Panc1 (cell line): ENCODE measurements around the gene USH1C. TPM values are rescaled to one million over a fixed set of nuclear protein-coding genes. Genes with fewer than 3 reads are reported as not detected.

Experiments used
- ATAC-seq: fragments of 200-7000 bp; cut with Tn5 transposase; 2 replicates; pipeline ENCODE4 v1.9.1; 2020; ENCODE audit warnings: mild to moderate bottlenecking, moderate library complexity
- BruUV-seq: library from RNA; stranded (reverse); fragments of 400-500 nt; replicated peaks from 2 replicates; lab custom pipeline; 2021; lab: Mats Ljungman, UMichigan
- CTCF ChIA-PET: fragments of 300-600 bp; sonication (Branson Sonifier 250); formaldehyde crosslinking; loops from one replicate; lab custom pipeline; 2022; ENCODE audit warnings: antibody characterized with exemption; lab: Charles Lee
- POLR2A ChIA-PET: fragments of 300-600 bp; sonication (Branson Sonifier 250); formaldehyde crosslinking; loops from one replicate; lab custom pipeline; 2022; ENCODE audit warnings: antibody characterized with exemption; lab: Charles Lee
- DNase-seq: peaks from one replicate; pipeline ENCODE4 v3.0.0-alpha.2; 2010; ENCODE audit warnings: low read depth, low spot score
- H3K27ac ChIP-seq: 2 replicates; pipeline ENCODE4 v1.5.1; 2011; ENCODE audit warnings: mild to moderate bottlenecking, low read length, inconsistent platforms
- H3K27me3 ChIP-seq: fragments of 200-500 bp; sonication (Bioruptor generic); 2 replicates; pipeline ENCODE4 v1.6.0; 2014; ENCODE audit warnings: low read length, inconsistent platforms; ENCODE audit not compliant: control insufficient read depth, insufficient read depth
- H3K36me3 ChIP-seq: fragments of 200-500 bp; sonication (Bioruptor generic); 2 replicates; pipeline ENCODE4 v1.5.1; 2014; ENCODE audit warnings: inconsistent platforms, mild to moderate bottlenecking, low read length, moderate library complexity; ENCODE audit not compliant: control insufficient read depth, insufficient read depth
- H3K4me1 ChIP-seq: 2 replicates; pipeline ENCODE4 v1.5.1; 2011; ENCODE audit warnings: inconsistent platforms, mild to moderate bottlenecking, low read length, moderate library complexity; ENCODE audit not compliant: control insufficient read depth, insufficient read depth
- H3K4me3 ChIP-seq, 2 experiments: 2 replicates each; pipeline ENCODE4 v1.5.1; 2011 to 2012; ENCODE audit warnings: low read depth in 2 of 2, low read length in 2 of 2, mild to moderate bottlenecking in 2 of 2, inconsistent platforms in 1 of 2, moderate library complexity in 1 of 2
- H3K9me3 ChIP-seq: fragments of 200-500 bp; sonication (Bioruptor generic); 2 replicates; pipeline ENCODE4 v1.5.1; 2014; ENCODE audit warnings: low read depth, mild to moderate bottlenecking, inconsistent platforms, low read length, moderate library complexity; ENCODE audit not compliant: control insufficient read depth, insufficient read depth
- POLR2AphosphoS5 ChIP-seq: IDR thresholded peaks from 2 replicates; pipeline ENCODE4 v1.6.1; 2012; ENCODE audit warnings: mild to moderate bottlenecking, low read depth, low read length, moderate library complexity
- SIN3A ChIP-seq: IDR thresholded peaks from 2 replicates; pipeline ENCODE4 v1.6.1; 2012; ENCODE audit warnings: low read depth, mild to moderate bottlenecking, low read length, moderate library complexity, borderline replicate concordance; ENCODE audit not compliant: insufficient read depth
- TCF7L2 ChIP-seq: IDR thresholded peaks from 2 replicates; pipeline ENCODE4 v1.6.1; 2011; ENCODE audit warnings: mild to moderate bottlenecking, low read depth, low read length, inconsistent platforms
- in situ Hi-C: cut with HindIII; loops from 2 replicates; pipeline ENCODE4 v1.10.0; 2016; ENCODE audit warnings: low sequenced_read_pairs, low pct_unique_long_range_greater_than_20kb
- intact Hi-C: fragments of 100-400 bp; cut with micrococcal nuclease; formaldehyde crosslinking; loops from one replicate; pipeline ENCODE4 v1.10.0; 2022; ENCODE audit not compliant: unreplicated experiment
- total RNA-seq: library from RNA; stranded (reverse); gene quantifications from one replicate; pipeline ENCODE4 v1.2.1, GENCODE V29; 2021; ENCODE audit not compliant: unreplicated experiment
- TF ChIP-seq, protein P1 (sequence below): fragments of 450-650 bp; IDR thresholded peaks from 2 replicates; pipeline ENCODE4 v1.5.1; 2017; ENCODE audit warnings: mild to moderate bottlenecking
- TF ChIP-seq, protein P2 (sequence below), 2 experiments: IDR thresholded peaks; 2 replicates each; pipeline ENCODE4 v1.6.1; 2011 to 2012; ENCODE audit warnings: low read depth in 2 of 2, control low read depth in 1 of 2, low read length in 1 of 2, mild to moderate bottlenecking in 1 of 2, moderate library complexity in 1 of 2; ENCODE audit not compliant: insufficient read depth in 1 of 2

The USH1C gene
- total RNA-seq, 1 experiment from 2014 or later = not detected

DNA sequence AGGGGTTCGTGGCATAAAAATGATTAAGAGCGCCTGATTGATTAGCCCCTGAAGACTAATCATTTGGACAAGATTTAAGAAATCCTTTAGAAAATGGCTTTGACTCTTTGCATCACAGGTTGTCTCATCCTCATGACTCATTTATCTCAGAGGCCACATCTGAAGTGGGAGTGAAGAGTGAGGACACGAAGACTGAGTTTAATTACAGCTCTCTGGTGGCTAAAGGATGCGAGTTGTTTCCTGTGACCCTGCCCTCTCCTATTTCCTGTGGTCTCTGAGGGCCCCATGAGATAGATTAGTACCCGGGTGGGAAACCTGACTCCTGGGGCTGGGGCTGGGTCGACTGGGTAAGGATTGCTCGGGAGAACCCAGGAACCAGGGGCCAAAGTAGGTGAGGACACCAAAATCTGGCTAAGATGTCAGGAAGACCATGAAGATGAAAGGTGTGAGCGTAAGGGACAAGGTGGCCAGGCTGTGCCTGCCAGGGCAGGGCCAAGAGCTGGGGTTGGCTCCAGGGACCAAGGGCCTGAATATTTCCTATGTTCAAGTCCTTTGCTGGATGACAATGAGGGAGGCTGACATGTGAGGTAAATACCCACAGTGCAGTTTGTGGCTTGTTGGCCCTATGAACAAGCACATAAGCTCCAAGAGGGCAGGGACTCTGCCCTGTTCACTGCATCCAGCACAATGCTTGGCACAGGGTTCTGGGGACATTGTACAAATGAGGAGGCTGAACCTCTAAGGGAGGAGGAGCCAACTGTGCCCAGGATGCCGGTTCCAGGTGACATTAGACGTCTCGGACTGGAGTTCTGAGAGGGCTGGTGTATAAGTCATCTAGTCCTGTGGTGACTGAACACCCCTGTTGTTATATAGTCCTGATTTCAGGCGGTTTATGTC lies 6.5 kb upstream of the USH1C start:
- TF ChIP-seq POLR2AphosphoS5 = no peak
- TF ChIP-seq, protein P1, sequence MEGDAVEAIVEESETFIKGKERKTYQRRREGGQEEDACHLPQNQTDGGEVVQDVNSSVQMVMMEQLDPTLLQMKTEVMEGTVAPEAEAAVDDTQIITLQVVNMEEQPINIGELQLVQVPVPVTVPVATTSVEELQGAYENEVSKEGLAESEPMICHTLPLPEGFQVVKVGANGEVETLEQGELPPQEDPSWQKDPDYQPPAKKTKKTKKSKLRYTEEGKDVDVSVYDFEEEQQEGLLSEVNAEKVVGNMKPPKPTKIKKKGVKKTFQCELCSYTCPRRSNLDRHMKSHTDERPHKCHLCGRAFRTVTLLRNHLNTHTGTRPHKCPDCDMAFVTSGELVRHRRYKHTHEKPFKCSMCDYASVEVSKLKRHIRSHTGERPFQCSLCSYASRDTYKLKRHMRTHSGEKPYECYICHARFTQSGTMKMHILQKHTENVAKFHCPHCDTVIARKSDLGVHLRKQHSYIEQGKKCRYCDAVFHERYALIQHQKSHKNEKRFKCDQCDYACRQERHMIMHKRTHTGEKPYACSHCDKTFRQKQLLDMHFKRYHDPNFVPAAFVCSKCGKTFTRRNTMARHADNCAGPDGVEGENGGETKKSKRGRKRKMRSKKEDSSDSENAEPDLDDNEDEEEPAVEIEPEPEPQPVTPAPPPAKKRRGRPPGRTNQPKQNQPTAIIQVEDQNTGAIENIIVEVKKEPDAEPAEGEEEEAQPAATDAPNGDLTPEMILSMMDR = no peak
- no peak for TF ChIP-seq TCF7L2
- TF ChIP-seq SIN3A = no peak
- TF ChIP-seq, protein P2, sequence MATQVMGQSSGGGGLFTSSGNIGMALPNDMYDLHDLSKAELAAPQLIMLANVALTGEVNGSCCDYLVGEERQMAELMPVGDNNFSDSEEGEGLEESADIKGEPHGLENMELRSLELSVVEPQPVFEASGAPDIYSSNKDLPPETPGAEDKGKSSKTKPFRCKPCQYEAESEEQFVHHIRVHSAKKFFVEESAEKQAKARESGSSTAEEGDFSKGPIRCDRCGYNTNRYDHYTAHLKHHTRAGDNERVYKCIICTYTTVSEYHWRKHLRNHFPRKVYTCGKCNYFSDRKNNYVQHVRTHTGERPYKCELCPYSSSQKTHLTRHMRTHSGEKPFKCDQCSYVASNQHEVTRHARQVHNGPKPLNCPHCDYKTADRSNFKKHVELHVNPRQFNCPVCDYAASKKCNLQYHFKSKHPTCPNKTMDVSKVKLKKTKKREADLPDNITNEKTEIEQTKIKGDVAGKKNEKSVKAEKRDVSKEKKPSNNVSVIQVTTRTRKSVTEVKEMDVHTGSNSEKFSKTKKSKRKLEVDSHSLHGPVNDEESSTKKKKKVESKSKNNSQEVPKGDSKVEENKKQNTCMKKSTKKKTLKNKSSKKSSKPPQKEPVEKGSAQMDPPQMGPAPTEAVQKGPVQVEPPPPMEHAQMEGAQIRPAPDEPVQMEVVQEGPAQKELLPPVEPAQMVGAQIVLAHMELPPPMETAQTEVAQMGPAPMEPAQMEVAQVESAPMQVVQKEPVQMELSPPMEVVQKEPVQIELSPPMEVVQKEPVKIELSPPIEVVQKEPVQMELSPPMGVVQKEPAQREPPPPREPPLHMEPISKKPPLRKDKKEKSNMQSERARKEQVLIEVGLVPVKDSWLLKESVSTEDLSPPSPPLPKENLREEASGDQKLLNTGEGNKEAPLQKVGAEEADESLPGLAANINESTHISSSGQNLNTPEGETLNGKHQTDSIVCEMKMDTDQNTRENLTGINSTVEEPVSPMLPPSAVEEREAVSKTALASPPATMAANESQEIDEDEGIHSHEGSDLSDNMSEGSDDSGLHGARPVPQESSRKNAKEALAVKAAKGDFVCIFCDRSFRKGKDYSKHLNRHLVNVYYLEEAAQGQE (IDR thresholded peaks at IDR 0.05; ENCODE audit: insufficient read depth in 1 of 2, low read depth in 2 of 2, low read length in 1 of 2) = no peak
- H3K4me3 ChIP-seq = no peak overlapping the region
- no peaks in the 10 kb centered on the region for H3K27me3 ChIP-seq
- no peaks in the 10 kb centered on the region for H3K4me1 ChIP-seq
- ATAC-seq = no peak
- no peaks in the 10 kb centered on the region for H3K9me3 ChIP-seq
- no TSS peak for BruUV-seq
- H3K27ac ChIP-seq = no peak overlapping the region
- in situ Hi-C loops = no loop called here
- POLR2A ChIA-PET = no interaction called here
- no peak for DNase-seq
- no peaks in the 10 kb centered on the region for H3K36me3 ChIP-seq
- intact Hi-C loops = no loop called here
- CTCF ChIA-PET = no interaction called here

DNA sequence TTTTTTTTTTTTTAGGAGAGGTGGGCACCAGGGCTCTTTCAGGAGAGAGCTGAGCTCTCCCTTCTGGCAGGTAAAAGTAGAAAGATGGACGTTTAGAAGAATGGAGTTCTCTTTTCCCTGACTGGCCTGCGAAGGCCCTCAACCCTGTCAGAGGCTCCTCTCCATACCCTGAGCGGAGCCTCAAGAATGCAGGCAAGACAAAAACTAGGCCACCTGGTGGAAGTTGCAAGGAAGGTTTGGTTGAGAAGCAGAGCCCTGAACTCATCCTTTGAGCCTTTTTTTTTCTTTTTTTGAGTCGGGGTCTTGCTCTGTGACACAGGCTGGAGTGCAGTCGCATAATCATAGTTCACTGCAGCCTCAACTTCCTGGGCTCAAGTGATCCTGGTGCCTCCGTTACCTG lies 4.2 kb upstream of the USH1C start:
- in situ Hi-C loops (no loop called here), intact Hi-C loops (no loop called here)
- H3K4me1 ChIP-seq = no peaks in the 10 kb centered on the region
- no TSS peak for BruUV-seq
- ChIA-PET CTCF (no interaction called here), POLR2A (no interaction called here)
- H3K27ac ChIP-seq = no peak overlapping the region
- no peaks in the 10 kb centered on the region for H3K9me3 ChIP-seq
- TF ChIP-seq, protein P1 = no peak; the same call in 1 of the 2 replicates
- TF ChIP-seq, protein P2 (IDR thresholded peaks at IDR 0.05; ENCODE audit: insufficient read depth in 1 of 2, low read depth in 2 of 2, low read length in 1 of 2) = no peak
- TF ChIP-seq TCF7L2 (no peak), SIN3A (no peak), POLR2AphosphoS5 (no peak)
- no peak for DNase-seq
- H3K4me3 ChIP-seq = no peak overlapping the region
- no peak for ATAC-seq
- H3K36me3 ChIP-seq = no peaks in the 10 kb centered on the region; the same call in 1 of the 2 replicates
- no peaks in the 10 kb centered on the region for H3K27me3 ChIP-seq
